IMR-90 (cell line): ENCODE results near the gene KDM6A. TPM values are rescaled to one million over a fixed set of nuclear protein-coding genes. Genes with fewer than 3 reads are reported as not detected.

Experiments used
- ATAC-seq: fragments of 200-7000 bp; cut with Tn5 transposase; 2 replicates; pipeline ENCODE4 v1.9.1; 2020; ENCODE audit warnings: low read depth, mild to moderate bottlenecking, moderate library complexity
- BruUV-seq: library from RNA; stranded (reverse); fragments of 400-500 nt; replicated peaks from 2 replicates; lab custom pipeline; 2021; lab: Mats Ljungman, UMichigan
- CTCF ChIA-PET: fragments of 300-600 bp; formaldehyde crosslinking; extraction: SDS; loops from one replicate; lab custom pipeline; 2021; ENCODE audit warnings: antibody characterized with exemption; lab: Yijun Ruan, JAX
- POLR2A ChIA-PET: fragments of 300-600 bp; sonication (Branson Sonifier 250); formaldehyde crosslinking; loops from one replicate; lab custom pipeline; 2022; ENCODE audit warnings: antibody characterized with exemption; ENCODE audit not compliant: unreplicated experiment; lab: Charles Lee
- DNase-seq: peaks from one replicate; pipeline ENCODE4 v3.0.0; 2013
- H2AFZ ChIP-seq: replicated peaks from 2 replicates; pipeline ENCODE3; 2013; ENCODE audit warnings: low read length, mild to moderate bottlenecking; ENCODE audit not compliant: poor library complexity
- H2AK5ac ChIP-seq: 2 replicates; pipeline ENCODE4 v1.6.1; 2013; ENCODE audit warnings: low read depth, low read length, inconsistent platforms
- H2AK9ac ChIP-seq: replicated peaks from 2 replicates; pipeline ENCODE3; 2013; ENCODE audit warnings: mild to moderate bottlenecking, low read depth, low read length, moderate library complexity; ENCODE audit not compliant: poor library complexity
- H2BK120ac ChIP-seq: 2 replicates; pipeline ENCODE4 v1.6.1; 2013; ENCODE audit warnings: low read depth, low read length, inconsistent platforms
- H2BK15ac ChIP-seq: 3 replicates; pipeline ENCODE4 v1.6.1; 2013; ENCODE audit warnings: low read depth, low read length, inconsistent platforms
- H2BK20ac ChIP-seq: 2 replicates; pipeline ENCODE4 v1.6.1; 2013; ENCODE audit warnings: low read depth, mild to moderate bottlenecking, inconsistent platforms, low read length, moderate library complexity
- H2BK5ac ChIP-seq: 2 replicates; pipeline ENCODE4 v1.6.1; 2013; ENCODE audit warnings: mild to moderate bottlenecking, low read depth, low read length, inconsistent platforms; ENCODE audit not compliant: poor library complexity, severe bottlenecking
- H3K14ac ChIP-seq: replicated peaks from 2 replicates; pipeline ENCODE4 v1.6.1; 2013; ENCODE audit warnings: low read depth, low read length, inconsistent platforms
- H3K18ac ChIP-seq: 2 replicates; pipeline ENCODE4 v1.6.1; 2013; ENCODE audit warnings: low read depth, low read length, control low read depth
- H3K23ac ChIP-seq: 2 replicates; pipeline ENCODE4 v1.6.1; 2013; ENCODE audit warnings: low read depth, low read length, inconsistent platforms
- H3K27ac ChIP-seq: 2 replicates; pipeline ENCODE4 v1.5.1; 2013; ENCODE audit warnings: mild to moderate bottlenecking, control low read depth, low read length; ENCODE audit not compliant: insufficient read depth
- H3K27me3 ChIP-seq: 2 replicates; pipeline ENCODE4 v1.6.1; 2013; ENCODE audit warnings: low read length; ENCODE audit not compliant: control insufficient read depth, insufficient read depth
- H3K36me3 ChIP-seq: 2 replicates; pipeline ENCODE4 v1.6.1; 2013; ENCODE audit warnings: low read length, mixed read lengths; ENCODE audit not compliant: control insufficient read depth, insufficient read depth
- H3K4ac ChIP-seq: 2 replicates; pipeline ENCODE4 v1.6.1; 2013; ENCODE audit warnings: low read depth, low read length, inconsistent platforms
- H3K4me1 ChIP-seq: 2 replicates; pipeline ENCODE4 v1.6.1; 2013; ENCODE audit warnings: low read length, mixed read lengths; ENCODE audit not compliant: control insufficient read depth, insufficient read depth
- H3K4me2 ChIP-seq: 2 replicates; pipeline ENCODE4 v1.6.1; 2013; ENCODE audit warnings: low read depth, mild to moderate bottlenecking, control low read depth, low read length, moderate library complexity
- H3K4me3 ChIP-seq: 2 replicates; pipeline ENCODE4 v1.5.1; 2013; ENCODE audit warnings: low read depth, mild to moderate bottlenecking, control low read depth, low read length, moderate library complexity; ENCODE audit not compliant: insufficient read depth
- H3K56ac ChIP-seq: 2 replicates; pipeline ENCODE4 v1.6.1; 2013; ENCODE audit warnings: low read length, inconsistent platforms; ENCODE audit not compliant: insufficient read depth; ENCODE audit errors: extremely low read depth
- H3K79me1 ChIP-seq, 2 experiments: 2 replicates each; pipeline ENCODE4 v1.6.1; 2013; ENCODE audit warnings: low read length in 2 of 2, inconsistent platforms in 1 of 2, low read depth in 1 of 2
- H3K9ac ChIP-seq: 2 replicates; pipeline ENCODE4 v1.6.1; 2013; ENCODE audit warnings: low read depth, low read length, control low read depth
- H3K9me1 ChIP-seq: 2 replicates; pipeline ENCODE4 v1.6.1; 2013; ENCODE audit warnings: low read length, inconsistent platforms; ENCODE audit not compliant: insufficient read depth
- H3K9me3 ChIP-seq: 2 replicates; pipeline ENCODE4 v1.6.1; 2013; ENCODE audit warnings: low read length; ENCODE audit not compliant: control insufficient read depth, insufficient read depth
- H4K20me1 ChIP-seq: 2 replicates; pipeline ENCODE4 v1.6.1; 2013; ENCODE audit warnings: low read length, inconsistent platforms; ENCODE audit not compliant: insufficient read depth
- H4K5ac ChIP-seq: 2 replicates; pipeline ENCODE4 v1.6.1; 2013; ENCODE audit warnings: mild to moderate bottlenecking, low read depth, low read length, control low read depth
- H4K8ac ChIP-seq, 2 experiments: 2 replicates each; pipeline ENCODE4 v1.6.1; 2013; ENCODE audit warnings: low read depth in 2 of 2, low read length in 2 of 2, control low read depth in 1 of 2, inconsistent platforms in 1 of 2
- H4K91ac ChIP-seq: 2 replicates; pipeline ENCODE4 v1.6.1; 2013; ENCODE audit warnings: low read depth, low read length, inconsistent platforms; ENCODE audit not compliant: insufficient read depth
- CHD1 ChIP-seq: IDR thresholded peaks from 2 replicates; pipeline ENCODE4 v1.6.1; 2012; ENCODE audit warnings: low read depth, low read length, improper control_type of control experiment
- FOS ChIP-seq: fragments of 150-350 bp; IDR thresholded peaks from 2 replicates; pipeline ENCODE4 v1.6.1; 2016; ENCODE audit warnings: low read depth, low read length
- WGBS, 2 experiments: methylation state at CpG; one replicate each; pipeline versions ENCODE4 v1.1.5 to v1.1.7; 2013; ENCODE audit warnings: missing lambda C conversion rate in 2 of 2; ENCODE audit not compliant: insufficient read length in 1 of 2; ENCODE audit errors: extremely low coverage in 2 of 2; 5-methylcytosine and 5-hydroxymethylcytosine counted together
- dilution Hi-C: fragments of 300-500 bp; cut with HindIII; formaldehyde crosslinking; loops from one replicate; pipeline ENCODE4 v1.14.3; 2018; ENCODE audit warnings: low sequenced_read_pairs; ENCODE audit not compliant: unreplicated experiment
- in situ Hi-C: fragments of 300-500 bp; cut with MboI; formaldehyde crosslinking; loops from 3 replicates; pipeline ENCODE4 v1.14.3; 2019; ENCODE audit warnings: low sequenced_read_pairs, inconsistent platforms, mixed read lengths
- intact Hi-C: fragments of 100-400 bp; cut with micrococcal nuclease; formaldehyde crosslinking; loops from 2 replicates; pipeline ENCODE4 v1.10.0; 2022
- polyA plus RNA-seq, 3 experiments: library from polyadenylated mRNA; depleted of rRNA; stranded (reverse); fragments of >200 nt; gene quantifications; 2 replicates each; pipeline ENCODE4 v1.2.3, GENCODE V29; 2012; ENCODE audit warnings: low replicate concordance in 1 of 3
- total RNA-seq: library from RNA; depleted of rRNA; stranded (reverse); fragments of >200 nt; gene quantifications from 2 replicates; pipeline ENCODE4 v1.2.3, GENCODE V29; 2012; rRNA removed

KDM6A gene
- total and polyA plus RNA-seq, 2 of the 4 experiments (the other 2 are of a cell fraction): 11.7 to 24.9 TPM

GRCh38 chrX:45157647-45158046, 284.7 kb downstream of the KDM6A start:
- Histone ChIP-seq H3K27ac (no peak overlapping the region), H3K36me3 (no peaks in the 10 kb centered on the region), H3K79me1 (no peaks in the 10 kb centered on the region), H2AFZ (no peak overlapping the region), H2BK120ac (no peak overlapping the region), H3K4me3 (no peak overlapping the region), H3K18ac (no peak overlapping the region), H4K20me1 (no peaks in the 10 kb centered on the region), H3K23ac (no peak overlapping the region), H2BK20ac (no peak overlapping the region), H3K4me2 (no peak overlapping the region), H2AK5ac (no peak overlapping the region), H3K9ac (no peak overlapping the region), H3K9me3 (peaks cover 3% of the 10 kb centered on the region), H2BK5ac (no peak overlapping the region), H3K27me3 (peaks cover 10% of the 10 kb centered on the region), H2AK9ac (no peak overlapping the region), H4K91ac (no peak overlapping the region), H3K4ac (no peak overlapping the region), H3K4me1 (no peaks in the 10 kb centered on the region), H3K9me1 (no peaks in the 10 kb centered on the region), H4K5ac (no peak overlapping the region), H4K8ac (no peak overlapping the region), H2BK15ac (no peak overlapping the region), H3K14ac (no peak overlapping the region), H3K56ac (no peak overlapping the region)
- POLR2A ChIA-PET: no interaction called here
- ATAC-seq (no peak), DNase-seq (no peak)
- no TSS peak for BruUV-seq
- WGBS, 2 experiments: no CpG with 5 or more reads among the region's 22 CpGs
- in situ Hi-C loops (no loop called here), intact Hi-C loops (no loop called here), dilution Hi-C loops (no loop called here)
- CTCF ChIA-PET: no interaction called here
- TF ChIP-seq FOS (no peak), CHD1 (no peak)

Other genes with a start within 250 kb of the KDM6A start
- gene DUSP21, start 29.2 kb upstream of the KDM6A start, total RNA-seq: not detected in 2 replicates
- gene DUSP21, start 29.2 kb upstream of the KDM6A start, polyA plus RNA-seq (2012; rRNA removed): not detected in 2 replicates